AG10803 (cell line): ENCODE measurements around the gene MUC5B.
A peak's percentile ranks its signal among the peaks of the same experiment; 100 is the strongest.

Source experiments
- DNase-seq: peaks from one replicate; pipeline ENCODE4 v3.0.0; 2010; ENCODE audit warnings: low read depth
- H3K4me3 ChIP-seq: 2 replicates; pipeline ENCODE4 v1.5.1; 2011; ENCODE audit warnings: mild to moderate bottlenecking, low read length, control low read depth
- TF ChIP-seq, protein P1 (sequence below): conservative IDR thresholded peaks from 2 replicates; pipeline ENCODE4 v1.5.1; 2011; ENCODE audit warnings: mild to moderate bottlenecking, low read length, control low read depth, inconsistent platforms

The MUC5B gene

DNA sequence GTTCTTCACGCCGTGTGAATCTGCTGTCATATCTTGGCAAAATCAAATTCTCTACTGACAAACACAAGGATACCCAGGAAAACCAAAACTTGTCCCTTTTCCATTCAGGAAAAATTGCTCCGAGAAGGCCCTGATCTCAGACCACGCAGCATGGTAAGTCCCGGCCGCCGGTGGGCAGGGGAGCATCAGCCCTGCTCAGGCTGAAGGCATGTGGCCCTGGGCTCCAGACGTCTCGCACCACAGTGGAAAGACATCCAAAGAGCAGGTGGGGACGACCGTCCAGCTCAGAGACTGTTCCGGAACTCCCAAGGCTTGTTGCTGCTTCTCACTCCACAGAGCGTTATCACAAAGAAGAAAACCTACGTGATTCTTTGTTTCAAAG, 56.8 kb downstream of the MUC5B start:
- TF ChIP-seq, protein P1, sequence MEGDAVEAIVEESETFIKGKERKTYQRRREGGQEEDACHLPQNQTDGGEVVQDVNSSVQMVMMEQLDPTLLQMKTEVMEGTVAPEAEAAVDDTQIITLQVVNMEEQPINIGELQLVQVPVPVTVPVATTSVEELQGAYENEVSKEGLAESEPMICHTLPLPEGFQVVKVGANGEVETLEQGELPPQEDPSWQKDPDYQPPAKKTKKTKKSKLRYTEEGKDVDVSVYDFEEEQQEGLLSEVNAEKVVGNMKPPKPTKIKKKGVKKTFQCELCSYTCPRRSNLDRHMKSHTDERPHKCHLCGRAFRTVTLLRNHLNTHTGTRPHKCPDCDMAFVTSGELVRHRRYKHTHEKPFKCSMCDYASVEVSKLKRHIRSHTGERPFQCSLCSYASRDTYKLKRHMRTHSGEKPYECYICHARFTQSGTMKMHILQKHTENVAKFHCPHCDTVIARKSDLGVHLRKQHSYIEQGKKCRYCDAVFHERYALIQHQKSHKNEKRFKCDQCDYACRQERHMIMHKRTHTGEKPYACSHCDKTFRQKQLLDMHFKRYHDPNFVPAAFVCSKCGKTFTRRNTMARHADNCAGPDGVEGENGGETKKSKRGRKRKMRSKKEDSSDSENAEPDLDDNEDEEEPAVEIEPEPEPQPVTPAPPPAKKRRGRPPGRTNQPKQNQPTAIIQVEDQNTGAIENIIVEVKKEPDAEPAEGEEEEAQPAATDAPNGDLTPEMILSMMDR: no peak
- no peak overlapping the region for H3K4me3 ChIP-seq
- DNase-seq: no peak

DNA sequence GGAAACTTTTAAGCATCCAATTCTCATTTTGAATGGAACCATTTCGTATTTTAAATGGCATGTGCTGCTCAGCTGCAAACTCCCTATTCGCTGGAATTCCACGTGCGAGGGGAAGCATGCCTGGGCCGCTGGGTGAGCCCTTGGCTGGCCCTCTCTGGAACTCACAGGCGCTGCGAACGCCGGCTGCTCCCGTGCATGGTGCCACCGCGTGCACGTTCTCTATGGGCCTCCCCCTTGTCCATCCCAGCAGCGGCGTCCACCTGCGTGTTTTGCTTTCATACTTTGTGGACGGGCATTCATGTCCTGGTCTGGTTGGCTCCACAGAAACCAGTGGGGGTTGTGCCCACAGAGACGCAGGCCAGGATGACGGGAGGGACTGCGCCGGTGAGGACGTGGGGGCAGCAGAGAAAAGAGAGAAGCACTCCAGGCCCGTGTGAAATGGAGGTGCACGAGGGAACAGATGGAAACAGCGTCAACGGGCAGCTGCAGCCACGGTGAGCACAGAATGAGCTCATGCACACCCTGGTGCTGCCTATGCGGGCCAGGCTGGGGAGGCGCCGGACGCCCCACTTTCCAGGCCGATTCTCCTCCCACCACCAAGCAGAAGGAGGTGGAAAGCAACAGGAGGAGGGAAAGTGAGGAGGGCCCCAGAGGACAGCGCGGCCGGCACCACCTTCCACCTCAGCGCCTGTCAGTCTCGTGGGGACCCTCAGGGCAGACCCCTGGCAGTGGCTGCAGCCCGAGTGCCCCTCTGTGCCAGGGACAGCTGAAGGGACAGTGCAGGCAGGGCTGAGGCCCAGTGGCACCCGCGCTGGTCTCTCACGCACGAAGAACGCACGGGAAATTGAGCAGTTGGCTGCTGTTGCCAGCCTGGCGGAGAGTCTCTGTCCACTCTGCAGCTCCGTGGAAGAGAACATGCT, 57.5 kb downstream of the MUC5B start:
- H3K4me3 ChIP-seq: no peak overlapping the region
- DNase-seq: no peak

DNA sequence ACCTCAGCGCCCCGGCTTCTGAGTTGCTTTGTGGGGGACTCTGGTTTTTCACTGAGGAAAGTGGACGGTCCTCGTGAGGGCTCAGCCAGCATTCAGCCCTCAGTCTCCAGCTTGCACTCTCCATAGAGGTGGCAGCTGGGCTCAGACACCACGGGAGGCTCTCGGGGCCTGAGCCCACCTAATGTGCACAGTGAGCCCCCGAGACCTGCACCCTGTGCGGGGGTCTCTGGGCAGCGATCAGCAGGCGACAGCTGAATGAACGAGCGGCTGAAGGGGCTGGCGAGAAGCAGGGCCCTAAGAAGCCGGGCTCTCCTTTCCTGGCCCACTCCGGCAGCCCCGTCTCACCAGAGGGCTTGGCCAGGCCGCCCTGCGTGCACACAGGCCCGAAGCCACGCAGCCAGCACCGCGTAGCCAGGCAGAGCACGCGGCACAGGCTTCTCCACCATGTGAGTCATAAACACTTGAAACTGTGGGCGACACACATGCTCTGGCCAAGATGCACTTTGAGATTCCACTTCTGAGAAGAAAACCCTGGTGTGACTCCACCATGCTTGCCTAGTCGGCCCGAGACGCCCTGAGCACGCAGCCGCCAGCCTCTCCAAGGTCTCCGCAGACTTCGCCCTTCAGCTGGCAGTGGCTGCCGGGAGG, 58.6 kb downstream of the MUC5B start:
- peak; percentile 43 for DNase-seq
- H3K4me3 ChIP-seq: no peak overlapping the region
- TF ChIP-seq, protein P1: no peak

More for the DNA sequence above, 57.5 kb downstream of the MUC5B start:
- TF ChIP-seq, protein P1: no peak

DNA sequence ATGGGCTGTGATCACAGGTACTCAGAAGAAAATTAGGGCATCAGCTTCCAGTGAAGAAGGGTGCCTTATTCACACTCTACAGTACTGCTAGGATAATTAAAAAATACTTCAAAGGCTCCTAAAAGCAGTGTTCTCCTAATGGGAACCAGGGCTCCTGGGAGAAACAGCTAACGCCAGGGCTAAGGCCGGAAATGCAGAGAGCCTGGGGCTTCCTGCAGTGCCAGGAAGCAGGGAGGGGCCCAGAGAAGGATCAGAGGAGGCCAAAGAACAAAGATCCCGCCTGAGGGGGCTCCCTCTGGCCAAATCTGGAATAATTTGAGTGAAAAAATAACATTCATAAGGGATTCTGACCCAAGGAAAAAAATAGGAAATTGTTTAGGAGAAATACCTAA, 59.1 kb downstream of the MUC5B start:
- DNase-seq: no peak
- H3K4me3 ChIP-seq: no peak overlapping the region
- TF ChIP-seq, protein P1: no peak

DNA sequence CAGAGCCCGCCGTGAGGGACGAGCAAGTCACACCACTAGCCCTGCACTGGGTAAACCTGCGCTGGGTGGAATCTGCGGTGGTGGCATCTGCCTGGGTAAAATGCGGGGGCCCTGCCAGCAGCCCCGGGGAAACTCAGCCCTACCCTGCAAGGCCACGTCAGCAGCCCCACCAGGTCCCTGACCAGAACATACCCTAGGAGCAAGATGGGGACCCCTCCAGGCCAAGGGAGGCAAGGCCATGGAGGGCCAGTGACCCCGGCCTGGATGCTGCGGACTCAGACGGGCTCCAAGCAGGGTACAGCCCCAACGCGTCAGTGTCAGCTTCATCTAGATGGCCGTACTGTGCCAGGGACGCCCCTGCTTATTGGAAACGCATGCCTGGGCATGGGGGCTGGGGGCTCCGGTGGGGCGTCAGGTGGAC, 60.2 kb downstream of the MUC5B start:
- DNase-seq: no peak
- TF ChIP-seq, protein P1: no peak

DNA sequence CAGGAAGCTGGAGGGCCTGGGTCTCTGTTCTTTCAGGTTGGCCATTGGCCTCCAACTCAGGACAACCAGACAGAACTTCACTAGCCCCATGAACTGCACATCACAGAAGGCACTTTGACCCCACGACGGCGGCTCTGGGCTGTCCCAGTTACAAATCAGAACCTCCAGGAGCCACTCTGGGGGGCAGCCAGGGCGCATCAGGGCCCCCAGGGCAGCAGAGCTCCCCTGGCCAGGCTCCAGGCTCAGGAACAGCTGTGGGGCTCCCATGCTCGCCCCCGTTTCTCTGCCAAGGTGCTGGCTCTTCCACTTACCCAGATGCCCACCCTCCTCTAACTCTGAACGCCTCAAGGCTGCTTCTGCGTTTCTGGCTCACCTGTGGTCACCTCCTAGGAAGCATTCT, 61.0 kb downstream of the MUC5B start:
- no peak overlapping the region for H3K4me3 ChIP-seq
- TF ChIP-seq, protein P1: no peak
- no peak for DNase-seq

More for the DNA sequence above, 60.2 kb downstream of the MUC5B start:
- H3K4me3 ChIP-seq: no peak overlapping the region

DNA sequence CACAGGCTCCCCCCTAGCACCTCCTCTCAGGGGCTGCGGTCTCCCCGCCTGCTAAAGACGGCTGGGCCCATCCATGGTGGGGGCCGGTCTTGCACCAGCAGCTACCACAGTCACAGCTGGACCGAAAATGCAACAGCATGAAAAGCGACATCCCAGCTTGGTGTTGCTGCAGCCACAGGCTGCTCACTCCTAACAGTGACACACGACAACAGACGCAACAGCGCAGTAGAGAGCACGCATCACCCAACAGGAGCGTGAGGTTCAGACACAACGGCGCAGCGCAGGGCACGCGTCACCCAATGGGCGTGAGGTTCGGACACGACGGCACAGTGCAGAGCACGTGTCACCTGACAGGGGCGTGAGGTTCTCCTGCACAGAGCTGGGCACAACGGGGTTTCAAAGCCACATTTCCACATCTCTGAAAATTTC, 62.5 kb downstream of the MUC5B start:
- H3K4me3 ChIP-seq: no peak overlapping the region
- no peak for DNase-seq
- TF ChIP-seq, protein P1: no peak
